Fibroblast of pulmonary artery (primary cell): ENCODE data around the gene NPBWR2.
A peak's percentile ranks its signal among the peaks of the same experiment; 100 is the strongest.

Experiments
- DNase-seq: peaks from one replicate; pipeline ENCODE4 v3.0.0-alpha.2; 2010; ENCODE audit warnings: low read depth
- H3K4me3 ChIP-seq: replicated peaks from 2 replicates; pipeline ENCODE4 v1.5.1; 2011; ENCODE audit warnings: low read depth, mild to moderate bottlenecking, control low read depth, low read length, moderate library complexity
- CTCF ChIP-seq: IDR thresholded peaks from 2 replicates; pipeline ENCODE4 v1.5.1; 2011; ENCODE audit warnings: mild to moderate bottlenecking, control low read depth, low read length, inconsistent platforms; ENCODE audit errors: missing control alignments

The NPBWR2 gene

GRCh38 chr20:64055893-64056638 is 51.3 kb downstream of the NPBWR2 start:
- H3K4me3 ChIP-seq = no peak overlapping the region
- TF ChIP-seq CTCF = no peak
- DNase-seq = peak; percentile 77

GRCh38 chr20:64055396-64055892 is 51.9 kb downstream of the NPBWR2 start:
- H3K4me3 ChIP-seq = no peak overlapping the region
- no peak for TF ChIP-seq CTCF

GRCh38 chr20:64053841-64054661 is 53.3 kb downstream of the NPBWR2 start:
- peak overlapping the region; percentile 17 for H3K4me3 ChIP-seq
- DNase-seq = peak; percentile 84
- TF ChIP-seq CTCF = peak; percentile 30

More at GRCh38 chr20:64055396-64055892, 51.9 kb downstream of the NPBWR2 start:
- DNase-seq = no peak
